OCI-M2 (cell line): ENCODE data around the gene ROPN1B.

Experiments used
- DNase-seq: peaks from one replicate; lab custom pipeline; 2025; ENCODE audit not compliant: unreplicated experiment; lab: John Stamatoyannopoulos, UW

The ROPN1B gene

GRCh38 chr3:126026277-126026751 lies 57.3 kb downstream of the ROPN1B start:
- no peak for DNase-seq

GRCh38 chr3:126026761-126027160 lies 57.8 kb downstream of the ROPN1B start:
- no peak for DNase-seq

- no peak for DNase-seq
Observed at GRCh38 chr3:126028096-126028495, 59.1 kb downstream of the ROPN1B start.

- no peak for DNase-seq
Observed at GRCh38 chr3:126029241-126029640, 60.3 kb downstream of the ROPN1B start.

- no peak for DNase-seq
Observed at GRCh38 chr3:126030455-126030854, 61.5 kb downstream of the ROPN1B start.

GRCh38 chr3:126031981-126032471 lies 63.0 kb downstream of the ROPN1B start:
- DNase-seq = no peak
